IMR-90 (cell line): ENCODE data around the gene LY6G6F. TPM values are rescaled to one million over a fixed set of nuclear protein-coding genes. Genes with fewer than 3 reads are reported as not detected.
A peak's percentile ranks its signal among the peaks of the same experiment; 100 is the strongest.

Experiments
- ATAC-seq: fragments of 200-7000 bp; cut with Tn5 transposase; 2 replicates; pipeline ENCODE4 v1.9.1; 2020; ENCODE audit warnings: low read depth, mild to moderate bottlenecking, moderate library complexity
- BruUV-seq: library from RNA; stranded (reverse); fragments of 400-500 nt; replicated peaks from 2 replicates; lab custom pipeline; 2021; lab: Mats Ljungman, UMichigan
- CTCF ChIA-PET: fragments of 300-600 bp; formaldehyde crosslinking; extraction: SDS; loops from one replicate; lab custom pipeline; 2021; ENCODE audit warnings: antibody characterized with exemption; lab: Yijun Ruan, JAX
- POLR2A ChIA-PET: fragments of 300-600 bp; sonication (Branson Sonifier 250); formaldehyde crosslinking; loops from one replicate; lab custom pipeline; 2022; ENCODE audit warnings: antibody characterized with exemption; ENCODE audit not compliant: unreplicated experiment; lab: Charles Lee
- DNase-seq: peaks from one replicate; pipeline ENCODE4 v3.0.0; 2013
- H2AFZ ChIP-seq: replicated peaks from 2 replicates; pipeline ENCODE3; 2013; ENCODE audit warnings: low read length, mild to moderate bottlenecking; ENCODE audit not compliant: poor library complexity
- H2AK5ac ChIP-seq: 2 replicates; pipeline ENCODE4 v1.6.1; 2013; ENCODE audit warnings: low read depth, low read length, inconsistent platforms
- H2AK9ac ChIP-seq: replicated peaks from 2 replicates; pipeline ENCODE3; 2013; ENCODE audit warnings: mild to moderate bottlenecking, low read depth, low read length, moderate library complexity; ENCODE audit not compliant: poor library complexity
- H2BK120ac ChIP-seq: 2 replicates; pipeline ENCODE4 v1.6.1; 2013; ENCODE audit warnings: low read depth, low read length, inconsistent platforms
- H2BK15ac ChIP-seq: 3 replicates; pipeline ENCODE4 v1.6.1; 2013; ENCODE audit warnings: low read depth, low read length, inconsistent platforms
- H2BK20ac ChIP-seq: 2 replicates; pipeline ENCODE4 v1.6.1; 2013; ENCODE audit warnings: low read depth, mild to moderate bottlenecking, inconsistent platforms, low read length, moderate library complexity
- H2BK5ac ChIP-seq: 2 replicates; pipeline ENCODE4 v1.6.1; 2013; ENCODE audit warnings: mild to moderate bottlenecking, low read depth, low read length, inconsistent platforms; ENCODE audit not compliant: poor library complexity, severe bottlenecking
- H3K14ac ChIP-seq: replicated peaks from 2 replicates; pipeline ENCODE4 v1.6.1; 2013; ENCODE audit warnings: low read depth, low read length, inconsistent platforms
- H3K18ac ChIP-seq: 2 replicates; pipeline ENCODE4 v1.6.1; 2013; ENCODE audit warnings: low read depth, low read length, control low read depth
- H3K23ac ChIP-seq: 2 replicates; pipeline ENCODE4 v1.6.1; 2013; ENCODE audit warnings: low read depth, low read length, inconsistent platforms
- H3K27ac ChIP-seq: 2 replicates; pipeline ENCODE4 v1.5.1; 2013; ENCODE audit warnings: mild to moderate bottlenecking, control low read depth, low read length; ENCODE audit not compliant: insufficient read depth
- H3K27me3 ChIP-seq: 2 replicates; pipeline ENCODE4 v1.6.1; 2013; ENCODE audit warnings: low read length; ENCODE audit not compliant: control insufficient read depth, insufficient read depth
- H3K36me3 ChIP-seq: 2 replicates; pipeline ENCODE4 v1.6.1; 2013; ENCODE audit warnings: low read length, mixed read lengths; ENCODE audit not compliant: control insufficient read depth, insufficient read depth
- H3K4ac ChIP-seq: 2 replicates; pipeline ENCODE4 v1.6.1; 2013; ENCODE audit warnings: low read depth, low read length, inconsistent platforms
- H3K4me1 ChIP-seq: 2 replicates; pipeline ENCODE4 v1.6.1; 2013; ENCODE audit warnings: low read length, mixed read lengths; ENCODE audit not compliant: control insufficient read depth, insufficient read depth
- H3K4me2 ChIP-seq: 2 replicates; pipeline ENCODE4 v1.6.1; 2013; ENCODE audit warnings: low read depth, mild to moderate bottlenecking, control low read depth, low read length, moderate library complexity
- H3K4me3 ChIP-seq: 2 replicates; pipeline ENCODE4 v1.5.1; 2013; ENCODE audit warnings: low read depth, mild to moderate bottlenecking, control low read depth, low read length, moderate library complexity; ENCODE audit not compliant: insufficient read depth
- H3K56ac ChIP-seq: 2 replicates; pipeline ENCODE4 v1.6.1; 2013; ENCODE audit warnings: low read length, inconsistent platforms; ENCODE audit not compliant: insufficient read depth; ENCODE audit errors: extremely low read depth
- H3K79me1 ChIP-seq, 2 experiments: 2 replicates each; pipeline ENCODE4 v1.6.1; 2013; ENCODE audit warnings: low read length in 2 of 2, inconsistent platforms in 1 of 2, low read depth in 1 of 2
- H3K9ac ChIP-seq: 2 replicates; pipeline ENCODE4 v1.6.1; 2013; ENCODE audit warnings: low read depth, low read length, control low read depth
- H3K9me1 ChIP-seq: 2 replicates; pipeline ENCODE4 v1.6.1; 2013; ENCODE audit warnings: low read length, inconsistent platforms; ENCODE audit not compliant: insufficient read depth
- H3K9me3 ChIP-seq: 2 replicates; pipeline ENCODE4 v1.6.1; 2013; ENCODE audit warnings: low read length; ENCODE audit not compliant: control insufficient read depth, insufficient read depth
- H4K20me1 ChIP-seq: 2 replicates; pipeline ENCODE4 v1.6.1; 2013; ENCODE audit warnings: low read length, inconsistent platforms; ENCODE audit not compliant: insufficient read depth
- H4K5ac ChIP-seq: 2 replicates; pipeline ENCODE4 v1.6.1; 2013; ENCODE audit warnings: mild to moderate bottlenecking, low read depth, low read length, control low read depth
- H4K8ac ChIP-seq, 2 experiments: 2 replicates each; pipeline ENCODE4 v1.6.1; 2013; ENCODE audit warnings: low read depth in 2 of 2, low read length in 2 of 2, control low read depth in 1 of 2, inconsistent platforms in 1 of 2
- H4K91ac ChIP-seq: 2 replicates; pipeline ENCODE4 v1.6.1; 2013; ENCODE audit warnings: low read depth, low read length, inconsistent platforms; ENCODE audit not compliant: insufficient read depth
- BHLHE40 ChIP-seq: fragments of 150-350 bp; IDR thresholded peaks from 2 replicates; pipeline ENCODE4 v1.6.1; 2016; ENCODE audit warnings: mild to moderate bottlenecking, low read depth, low read length
- CEBPB ChIP-seq: IDR thresholded peaks from 2 replicates; pipeline ENCODE4 v1.6.1; 2012; ENCODE audit warnings: low read depth, low read length, improper control_type of control experiment
- CHD1 ChIP-seq: IDR thresholded peaks from 2 replicates; pipeline ENCODE4 v1.6.1; 2012; ENCODE audit warnings: low read depth, low read length, improper control_type of control experiment
- ELK1 ChIP-seq: fragments of 150-350 bp; IDR thresholded peaks from 2 replicates; pipeline ENCODE4 v1.6.1; 2016; ENCODE audit warnings: low read depth, mild to moderate bottlenecking, low read length, moderate library complexity, borderline replicate concordance
- FOS ChIP-seq: fragments of 150-350 bp; IDR thresholded peaks from 2 replicates; pipeline ENCODE4 v1.6.1; 2016; ENCODE audit warnings: low read depth, low read length
- MAFK ChIP-seq: IDR thresholded peaks from 2 replicates; pipeline ENCODE4 v1.6.1; 2012; ENCODE audit warnings: low read depth, low read length, improper control_type of control experiment
- MAZ ChIP-seq: IDR thresholded peaks from 2 replicates; pipeline ENCODE4 v1.6.1; 2012; ENCODE audit warnings: low read depth, mild to moderate bottlenecking, low read length, improper control_type of control experiment, moderate library complexity, borderline replicate concordance
- MXI1 ChIP-seq: IDR thresholded peaks from 2 replicates; pipeline ENCODE4 v1.6.1; 2012; ENCODE audit warnings: low read depth, mild to moderate bottlenecking, low read length, moderate library complexity, borderline replicate concordance
- NFE2L2 ChIP-seq: fragments of 150-350 bp; IDR thresholded peaks from 2 replicates; pipeline ENCODE4 v1.6.1; 2016; ENCODE audit warnings: low read depth, mild to moderate bottlenecking, low read length
- POLR2A ChIP-seq: IDR thresholded peaks from 2 replicates; pipeline ENCODE4 v1.6.1; 2012; ENCODE audit warnings: mild to moderate bottlenecking, low read depth, low read length
- RAD21 ChIP-seq: IDR thresholded peaks from 2 replicates; pipeline ENCODE4 v1.6.1; 2012; ENCODE audit warnings: low read length, improper control_type of control experiment
- RCOR1 ChIP-seq: IDR thresholded peaks from 2 replicates; pipeline ENCODE4 v1.6.1; 2012; ENCODE audit warnings: mild to moderate bottlenecking, low read length, improper control_type of control experiment; ENCODE audit not compliant: insufficient replicate concordance
- RFX5 ChIP-seq: IDR thresholded peaks from 2 replicates; pipeline ENCODE4 v1.8.0; 2012; ENCODE audit warnings: low read depth, mild to moderate bottlenecking, low read length, moderate library complexity
- SMC3 ChIP-seq: fragments of 150-350 bp; IDR thresholded peaks from 2 replicates; pipeline ENCODE4 v1.6.1; 2016; ENCODE audit warnings: low read depth, mild to moderate bottlenecking, antibody characterized with exemption, low read length, moderate library complexity
- USF2 ChIP-seq: fragments of 150-350 bp; IDR thresholded peaks from 2 replicates; pipeline ENCODE4 v1.6.1; 2017; ENCODE audit warnings: mild to moderate bottlenecking, antibody characterized with exemption, low read length, low read depth
- WGBS, 2 experiments: methylation state at CpG; one replicate each; pipeline versions ENCODE4 v1.1.5 to v1.1.7; 2013; ENCODE audit warnings: missing lambda C conversion rate in 2 of 2; ENCODE audit not compliant: insufficient read length in 1 of 2; ENCODE audit errors: extremely low coverage in 2 of 2; 5-methylcytosine and 5-hydroxymethylcytosine counted together
- dilution Hi-C: fragments of 300-500 bp; cut with HindIII; formaldehyde crosslinking; loops from one replicate; pipeline ENCODE4 v1.14.3; 2018; ENCODE audit warnings: low sequenced_read_pairs; ENCODE audit not compliant: unreplicated experiment
- in situ Hi-C: fragments of 300-500 bp; cut with MboI; formaldehyde crosslinking; loops from 3 replicates; pipeline ENCODE4 v1.14.3; 2019; ENCODE audit warnings: low sequenced_read_pairs, inconsistent platforms, mixed read lengths
- intact Hi-C: fragments of 100-400 bp; cut with micrococcal nuclease; formaldehyde crosslinking; loops from 2 replicates; pipeline ENCODE4 v1.10.0; 2022
- polyA plus RNA-seq, 3 experiments: library from polyadenylated mRNA; depleted of rRNA; stranded (reverse); fragments of >200 nt; gene quantifications; 2 replicates each; pipeline ENCODE4 v1.2.3, GENCODE V29; 2012; ENCODE audit warnings: low replicate concordance in 1 of 3
- total RNA-seq: library from RNA; depleted of rRNA; stranded (reverse); fragments of >200 nt; gene quantifications from 2 replicates; pipeline ENCODE4 v1.2.3, GENCODE V29; 2012

LY6G6F gene
- total and polyA plus RNA-seq, 2 of the 4 experiments (the other 2 are of a cell fraction): not detected

- Histone ChIP-seq H3K4me1 (no peaks in the 10 kb centered on the region), H3K18ac (no peak within 1 kb of the TSS), H3K9ac (no peak within 1 kb of the TSS), H2AFZ (no peak within 1 kb of the TSS), H4K20me1 (no peaks in the 10 kb centered on the region), H3K4ac (no peak within 1 kb of the TSS), H3K27ac (no peak within 1 kb of the TSS), H2AK5ac (no peak within 1 kb of the TSS; the same call in 1 of the 2 replicates), H4K8ac (no peak within 1 kb of the TSS), H3K9me3 (no peaks in the 10 kb centered on the region), H3K9me1 (peaks cover 4% of the 10 kb centered on the region; the same call in 1 of the 2 replicates), H3K79me1 (no peaks in the 10 kb centered on the region), H3K4me3 (no peak within 1 kb of the TSS), H3K4me2 (no peak within 1 kb of the TSS), H3K14ac (no peak within 1 kb of the TSS), H3K23ac (no peak within 1 kb of the TSS), H2BK20ac (no peak within 1 kb of the TSS), H3K56ac (no peak within 1 kb of the TSS), H4K91ac (no peak within 1 kb of the TSS), H3K36me3 (peaks cover 5% of the 10 kb centered on the region; the same call in 1 of the 2 replicates), H2AK9ac (no peak within 1 kb of the TSS), H3K27me3 (peaks cover 2% of the 10 kb centered on the region; the same call in 1 of the 2 replicates), H2BK5ac (no peak within 1 kb of the TSS), H2BK15ac (no peak within 1 kb of the TSS), H4K5ac (no peak within 1 kb of the TSS), H2BK120ac (no peak within 1 kb of the TSS)
- ATAC-seq (peak; percentile 59), DNase-seq (no peak)
- BruUV-seq: no TSS peak
- dilution Hi-C loops: no loop called here
- in situ Hi-C loops: no loop called here
- TF ChIP-seq ELK1: no peak
- no peak for TF ChIP-seq MAZ
- no peak for TF ChIP-seq FOS
- no peak for TF ChIP-seq POLR2A
- TF ChIP-seq RAD21: no peak
- TF ChIP-seq USF2: no peak
- no peak for TF ChIP-seq RFX5
- TF ChIP-seq RCOR1: no peak
- TF ChIP-seq SMC3: no peak
- no peak for TF ChIP-seq NFE2L2
- no peak for TF ChIP-seq MXI1
- no peak for TF ChIP-seq MAFK
- no peak for TF ChIP-seq CEBPB
- no peak for TF ChIP-seq CHD1
- TF ChIP-seq BHLHE40: no peak
- ChIA-PET POLR2A (no interaction called here), CTCF (no interaction called here)
- WGBS, 2 experiments: 83% methylated on average over 2 of the region's 4 CpGs; no CpG with 5 or more reads in 1 of the 2 experiments
- intact Hi-C loops: no loop called here
Observed at GRCh38 chr6:31721351-31722020, 14.8 kb downstream of the LY6G6F start, which contains the start of gene LY6G6C. LY6G6C (minus strand) TSS chr6:31721746; CDS start chr6:31721679, 67 bp downstream.
